GM19025 (cell line): ENCODE results near the gene CRCP.
"Not testable (repeated sequence)": the region's sequence is repeated elsewhere in the genome, so short reads cannot be mapped to it uniquely, and the experiment has no call there.

ENCODE experiments used
- ATAC-seq: cut with Tn5 transposase; IDR thresholded peaks from one replicate; pipeline ENCODE4 v1.9.1; 2021; ENCODE audit warnings: mild to moderate bottlenecking, low read depth, moderate library complexity; ENCODE audit not compliant: unreplicated experiment

The CRCP gene

DNA sequence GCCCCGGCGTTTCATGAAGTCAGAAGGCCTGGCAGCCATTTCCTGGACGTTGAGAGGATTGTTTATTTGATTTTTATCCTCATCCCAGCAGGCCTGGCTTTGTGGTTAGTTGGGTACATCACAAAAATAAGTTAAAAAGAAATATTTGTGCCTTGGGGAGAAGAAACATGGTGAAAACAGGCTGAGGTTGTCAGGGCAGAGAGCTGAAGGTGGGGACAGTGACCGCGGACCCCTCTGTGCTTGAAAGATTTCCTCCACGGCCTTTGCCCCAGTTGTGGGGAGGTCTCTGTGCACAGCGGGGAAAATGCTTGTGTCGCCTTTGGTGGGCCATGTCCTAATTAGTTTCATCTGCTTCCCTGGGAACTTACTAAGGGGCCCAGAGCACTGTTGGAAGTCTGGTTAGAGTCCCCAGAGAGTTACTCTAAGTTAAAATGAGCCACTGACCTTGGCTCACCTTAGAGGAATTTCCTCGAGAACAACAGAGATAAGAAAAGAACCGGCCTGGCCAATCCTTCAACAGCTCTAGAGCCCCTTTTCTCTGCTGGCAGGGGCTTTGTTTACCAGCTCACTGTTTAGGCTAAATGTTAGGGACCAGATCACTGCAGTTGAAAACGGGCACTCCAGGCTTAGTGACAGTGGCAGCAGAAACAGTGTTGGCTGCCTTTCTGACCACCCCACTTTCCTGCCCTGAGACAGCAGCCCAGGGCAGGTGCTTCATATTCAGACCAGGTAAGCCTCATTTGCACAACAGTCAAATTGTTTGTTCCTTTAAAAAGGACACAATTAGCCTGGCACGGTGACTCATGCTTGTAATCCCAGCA lies 37.9 kb downstream of the CRCP start:
- no peak for ATAC-seq

DNA sequence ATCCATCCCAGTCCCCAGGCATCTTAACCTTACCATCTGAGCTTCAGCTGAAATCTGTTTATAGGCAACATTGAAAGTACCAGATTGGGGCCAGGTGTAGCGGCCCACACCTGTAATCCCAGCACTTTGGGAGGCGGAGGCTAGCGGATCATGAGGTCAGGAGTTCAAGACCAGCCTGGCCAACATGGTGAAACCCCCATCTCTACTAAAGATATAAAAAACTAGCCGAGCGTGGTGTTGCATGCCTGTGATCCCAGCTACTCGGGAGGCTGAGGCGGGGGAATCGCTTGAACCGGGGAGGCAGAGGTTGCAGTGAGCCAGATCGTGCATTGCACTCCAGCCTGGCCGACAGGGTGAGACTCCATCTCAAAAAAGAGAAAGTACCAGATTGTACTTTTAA lies 39.0 kb downstream of the CRCP start:
- ATAC-seq, result no peak

DNA sequence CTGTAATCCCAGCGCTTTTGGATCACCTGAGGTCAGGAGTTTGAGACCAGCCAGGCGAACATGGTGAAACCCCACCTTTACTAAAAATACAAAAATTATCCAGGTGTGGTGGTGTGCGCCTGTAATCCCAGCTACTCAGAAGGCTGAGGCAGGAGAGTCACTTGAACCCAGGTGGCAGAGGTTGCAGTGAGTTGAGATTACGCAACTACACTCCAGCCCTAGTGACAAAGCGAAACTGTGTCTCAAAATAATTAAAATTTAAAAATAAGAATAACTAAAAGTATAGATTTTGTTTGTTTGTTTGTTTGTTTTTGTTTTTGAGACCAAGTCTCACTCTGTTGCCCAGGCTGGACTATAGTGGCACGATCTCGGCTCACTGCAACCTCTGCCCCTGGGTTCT lies 41.4 kb downstream of the CRCP start:
- not testable (repeated sequence) for ATAC-seq

DNA sequence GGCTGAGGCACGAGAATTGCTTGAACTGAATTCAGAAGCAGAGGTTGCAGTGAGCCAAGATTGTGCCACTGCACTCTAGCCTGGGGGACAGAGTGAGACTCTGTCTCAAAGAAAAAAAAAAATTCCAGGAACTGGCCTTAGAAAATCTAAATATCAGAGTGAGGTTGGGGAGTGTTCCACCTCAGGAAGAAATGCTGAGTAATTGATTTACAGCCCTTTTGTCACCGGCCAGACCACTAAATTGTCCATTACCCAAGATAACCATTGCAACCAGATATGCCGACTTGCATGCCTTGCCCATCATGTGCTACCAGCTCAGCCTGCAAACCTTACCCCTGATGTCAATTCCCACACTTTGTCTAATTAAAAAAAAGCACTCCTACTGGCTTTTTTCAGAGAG lies 42.4 kb downstream of the CRCP start:
- no peak for ATAC-seq

DNA sequence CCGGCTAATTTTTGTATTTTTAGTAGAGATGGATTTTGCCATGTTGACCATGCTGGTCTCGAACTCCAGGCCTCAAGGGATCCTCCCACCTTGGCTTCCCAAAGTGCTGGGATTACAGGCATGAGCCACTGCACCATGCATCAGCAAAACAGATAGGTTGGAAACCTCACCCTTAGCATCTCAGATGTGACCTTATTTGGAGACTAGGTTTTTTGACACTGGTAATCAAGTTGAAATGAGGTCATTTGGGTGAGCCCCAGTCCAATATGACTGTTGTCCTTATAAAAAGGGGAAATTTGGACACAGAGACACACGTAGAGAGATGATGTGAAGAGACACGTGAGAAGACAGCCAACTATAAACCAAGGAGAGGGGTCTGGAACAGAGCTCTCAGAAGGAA lies 48.0 kb downstream of the CRCP start:
- no peak for ATAC-seq

DNA sequence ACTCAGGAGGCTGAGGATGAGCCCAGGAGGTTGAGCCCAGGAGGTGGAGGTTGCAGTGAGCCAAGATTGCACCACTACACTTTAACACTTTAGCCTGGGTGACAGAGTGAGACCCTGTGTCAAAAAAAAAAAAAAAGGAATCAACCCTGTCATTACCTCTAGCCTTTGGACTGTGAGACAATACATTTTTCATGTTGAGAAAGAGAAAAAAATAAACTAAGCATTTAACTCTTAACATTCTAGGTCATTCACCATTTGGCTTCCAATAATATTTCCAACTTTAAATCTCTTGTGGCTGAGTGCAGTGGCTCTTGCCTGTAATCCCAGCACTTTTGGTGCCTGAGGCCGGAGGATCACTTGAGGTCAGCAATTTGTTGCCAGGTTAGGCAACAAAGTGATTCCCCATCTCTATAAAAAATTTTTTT lies 48.6 kb downstream of the CRCP start:
- no peak for ATAC-seq

DNA sequence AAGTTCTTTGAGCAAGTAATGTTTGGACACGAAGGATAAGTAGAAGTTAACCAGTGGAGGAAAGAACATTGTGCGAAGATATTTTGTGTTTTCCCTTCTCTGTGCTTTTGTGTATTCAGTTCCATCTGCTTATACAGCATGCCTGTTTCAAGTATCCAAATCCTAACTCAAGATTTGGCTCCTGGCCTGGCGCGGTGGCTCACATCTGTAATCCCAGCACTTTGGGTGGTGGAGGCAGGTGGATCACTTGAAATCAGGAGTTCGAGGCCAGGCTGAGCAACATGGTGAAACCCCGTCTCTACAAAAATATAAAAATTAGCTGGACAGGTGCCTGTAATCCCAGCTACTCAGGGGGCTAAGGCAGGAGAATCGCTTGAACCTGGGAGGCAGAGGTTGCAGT lies 49.7 kb downstream of the CRCP start:
- no peak for ATAC-seq

DNA sequence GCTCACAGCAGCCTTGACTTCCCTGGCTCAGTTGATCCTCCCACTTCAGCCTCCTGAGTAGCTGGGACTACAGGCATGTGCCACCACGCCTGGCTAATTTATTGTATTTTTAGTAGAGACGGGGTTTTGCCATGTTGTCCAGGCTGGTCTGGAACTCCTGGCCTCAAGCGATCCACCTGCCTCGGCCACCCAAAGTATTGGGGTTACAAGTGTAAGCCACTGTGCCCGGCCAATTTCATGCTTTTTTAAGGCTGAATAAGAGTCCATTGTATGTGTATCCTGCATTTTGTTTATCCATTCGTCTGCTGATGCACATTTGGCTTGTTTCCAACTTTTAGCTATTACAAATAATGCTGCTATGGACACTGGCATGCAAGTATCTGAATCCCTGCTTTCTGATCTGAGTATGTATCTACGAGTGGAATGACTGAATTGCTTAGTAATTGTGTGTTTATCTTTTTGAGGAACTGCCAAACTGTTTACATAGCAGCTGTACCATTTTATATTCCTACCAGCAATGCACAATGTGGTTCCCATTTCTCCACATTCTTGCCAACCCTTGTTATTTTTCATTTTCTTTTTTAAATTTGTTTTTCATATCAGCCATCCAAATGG lies 53.2 kb downstream of the CRCP start:
- ATAC-seq, result no peak

DNA sequence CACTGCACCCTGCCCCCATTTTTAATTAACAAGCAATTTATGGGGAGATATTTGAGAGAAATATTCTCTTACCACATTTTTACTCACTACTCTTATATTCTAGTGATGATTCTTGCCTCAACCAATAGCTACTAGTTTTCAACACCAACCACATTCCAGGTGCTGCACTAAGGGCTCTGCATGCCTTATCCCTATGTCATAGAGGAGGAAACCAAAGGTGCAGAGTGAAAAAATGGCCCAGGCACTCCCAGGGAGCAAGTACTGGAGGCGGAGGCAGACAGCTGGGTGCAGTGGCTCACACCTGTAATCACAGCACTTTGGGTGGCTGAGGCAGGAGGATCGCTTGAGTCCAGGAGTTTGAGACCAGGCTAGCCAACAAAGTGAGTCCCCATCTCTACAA lies 55.0 kb downstream of the CRCP start:
- no peak for ATAC-seq

DNA sequence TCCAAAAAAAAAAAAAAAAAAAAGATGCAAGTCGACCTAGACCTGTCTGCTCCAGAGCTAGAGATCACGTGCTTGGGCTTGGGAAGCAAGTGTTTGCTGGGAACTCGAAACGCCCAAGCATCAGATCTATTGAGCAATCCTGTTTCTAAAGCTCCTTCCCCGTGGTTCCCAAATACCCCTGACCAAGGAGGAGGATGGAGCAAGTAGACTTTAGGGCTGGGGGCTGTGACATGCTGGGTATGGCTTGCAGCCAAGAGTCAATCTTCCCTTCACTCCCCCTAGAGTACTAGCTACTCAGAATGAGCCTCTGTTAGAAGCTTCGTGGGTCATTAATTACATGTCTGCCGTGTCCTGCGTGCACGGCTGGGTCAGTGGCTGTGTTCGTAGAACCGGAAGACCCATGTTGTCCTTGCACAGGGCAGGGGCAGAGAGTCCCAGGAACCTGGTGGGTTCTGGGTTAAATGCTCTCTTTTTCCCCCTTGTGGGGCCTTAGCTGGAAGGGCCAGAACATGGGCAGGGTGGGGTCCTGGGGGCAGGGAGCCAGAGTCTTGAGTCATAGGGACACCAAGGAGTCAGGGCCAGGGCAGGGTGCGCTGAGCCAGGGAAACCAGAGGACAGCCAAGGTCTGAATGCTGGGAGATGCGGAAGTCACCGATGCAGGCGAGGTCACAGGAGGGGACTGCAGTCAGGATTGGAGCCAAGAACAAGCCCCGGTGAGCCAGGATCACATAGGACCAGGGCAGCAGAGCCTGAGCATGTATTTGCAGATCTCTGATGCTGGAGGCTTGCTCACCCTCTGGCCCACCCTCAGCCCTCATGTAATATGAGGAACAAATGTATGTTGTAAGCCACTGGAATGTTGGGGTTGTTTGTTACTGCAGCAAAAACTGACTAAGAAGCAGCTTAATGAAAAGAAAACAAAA lies 55.9 kb downstream of the CRCP start:
- ATAC-seq, result no peak

DNA sequence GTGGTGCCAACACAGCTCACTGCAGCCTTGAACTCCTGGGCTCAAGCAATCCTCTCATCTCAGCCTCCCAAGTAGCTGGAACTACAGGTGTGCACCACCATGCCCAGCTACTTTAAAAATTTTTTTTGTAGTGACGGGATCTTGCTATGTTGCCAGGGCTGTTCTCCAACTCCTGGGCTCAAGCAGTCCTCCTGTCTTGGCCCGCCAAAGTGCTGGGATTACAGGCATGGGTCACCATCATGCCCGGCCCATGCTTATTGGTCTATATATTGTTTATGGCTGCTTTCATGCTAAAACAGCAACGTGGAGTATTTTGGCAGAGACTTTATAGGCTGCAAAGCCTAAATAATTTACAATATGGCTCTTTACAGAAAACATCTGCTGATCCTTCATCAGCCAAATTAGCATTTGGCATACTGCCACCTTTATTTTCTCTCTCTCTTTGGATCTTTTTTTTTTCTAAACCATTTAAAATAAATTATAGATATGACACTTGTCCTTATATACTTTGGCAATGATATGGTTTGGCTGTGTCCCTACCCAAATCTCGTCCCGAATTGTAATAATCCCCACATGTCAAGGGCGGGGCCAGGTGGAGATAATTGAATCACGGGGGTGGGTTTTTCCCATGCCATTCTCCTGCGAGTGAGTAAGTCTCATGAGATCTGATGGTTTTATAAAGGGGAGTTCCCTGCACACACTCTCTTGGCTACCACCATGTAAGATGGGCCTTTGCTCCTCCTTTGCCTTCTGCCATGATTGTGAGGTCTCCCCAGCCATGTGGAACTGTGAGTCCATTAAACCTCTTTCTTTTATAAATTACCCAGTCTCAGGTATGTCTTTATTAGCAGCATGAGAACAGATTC lies 58.1 kb downstream of the CRCP start:
- ATAC-seq, result not testable (repeated sequence)

DNA sequence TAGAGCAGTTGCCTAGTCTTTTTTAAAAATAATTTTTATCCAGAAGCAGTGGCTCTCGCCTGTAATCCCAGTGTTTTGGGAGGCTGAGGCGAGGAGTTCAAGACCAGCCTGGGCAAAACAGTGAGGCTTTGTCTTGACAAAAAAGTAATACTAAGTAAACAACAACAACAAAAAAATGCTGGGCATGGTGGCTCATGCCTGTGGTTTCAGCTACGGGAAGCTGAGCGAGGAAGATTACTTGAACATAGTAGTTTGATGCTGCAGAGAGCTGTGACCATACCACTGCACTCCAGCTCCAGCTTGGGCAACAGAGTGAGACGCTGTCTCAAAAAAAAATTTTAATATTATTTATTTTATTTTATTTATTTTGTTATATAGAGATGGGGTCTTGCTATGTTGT lies 59.2 kb downstream of the CRCP start:
- ATAC-seq, result no peak

DNA sequence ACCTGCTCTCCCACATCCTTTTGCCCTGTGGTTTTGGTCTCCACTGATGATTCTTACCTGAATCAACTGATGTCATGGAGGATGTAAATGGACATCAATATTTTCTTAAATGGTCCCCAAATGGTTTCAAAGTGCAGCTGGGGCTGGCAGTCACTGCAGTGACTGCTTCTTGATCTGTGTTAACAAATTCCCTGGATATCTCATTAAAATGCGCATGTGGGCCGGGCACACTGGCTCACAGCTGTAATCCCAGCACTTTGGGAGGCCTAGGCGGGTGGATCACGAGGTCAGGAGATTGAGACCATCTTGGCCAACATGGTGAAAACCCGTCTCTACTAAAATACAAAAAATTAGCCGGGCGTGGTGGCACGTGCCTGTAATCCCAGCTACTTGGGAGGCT lies 60.4 kb downstream of the CRCP start:
- ATAC-seq, result not testable (repeated sequence)

DNA sequence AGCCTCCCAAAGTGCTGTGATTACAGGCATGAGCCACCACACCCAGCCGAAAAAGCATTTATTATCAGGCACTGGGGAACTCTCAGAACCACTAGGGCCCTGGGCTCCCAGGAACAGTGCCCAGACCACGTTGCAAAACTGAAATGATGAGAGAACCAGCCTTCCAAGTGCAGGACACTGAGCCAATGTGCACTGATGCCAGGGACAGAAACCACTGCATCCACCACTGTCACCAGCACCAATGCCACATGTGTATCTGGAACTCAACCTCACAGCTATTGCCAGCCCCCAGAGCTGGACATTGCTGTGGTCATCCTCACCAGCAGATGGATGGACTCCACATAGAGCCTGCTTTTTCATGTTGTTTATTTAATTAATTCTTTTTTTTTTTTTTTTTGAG lies 62.3 kb downstream of the CRCP start:
- no peak for ATAC-seq

DNA sequence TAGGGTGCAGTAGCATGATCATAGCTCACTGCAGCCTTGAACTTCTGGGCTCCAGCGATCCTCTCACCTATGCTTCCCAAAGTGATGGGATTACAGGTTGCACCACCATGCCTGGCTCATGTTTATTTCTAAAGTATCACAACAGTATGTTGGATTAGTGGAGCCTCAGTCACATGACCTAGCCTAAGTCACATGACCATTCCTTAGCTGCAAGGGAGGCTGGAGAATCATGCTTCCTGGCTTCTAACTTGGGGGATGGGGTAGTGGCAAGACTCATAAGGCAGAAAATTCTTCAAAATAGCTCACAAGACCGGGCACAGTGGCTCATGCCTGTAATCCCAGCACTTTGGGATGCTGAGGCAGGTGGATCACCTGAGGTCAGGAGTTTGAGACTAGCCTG lies 63.6 kb downstream of the CRCP start:
- ATAC-seq, result no peak

DNA sequence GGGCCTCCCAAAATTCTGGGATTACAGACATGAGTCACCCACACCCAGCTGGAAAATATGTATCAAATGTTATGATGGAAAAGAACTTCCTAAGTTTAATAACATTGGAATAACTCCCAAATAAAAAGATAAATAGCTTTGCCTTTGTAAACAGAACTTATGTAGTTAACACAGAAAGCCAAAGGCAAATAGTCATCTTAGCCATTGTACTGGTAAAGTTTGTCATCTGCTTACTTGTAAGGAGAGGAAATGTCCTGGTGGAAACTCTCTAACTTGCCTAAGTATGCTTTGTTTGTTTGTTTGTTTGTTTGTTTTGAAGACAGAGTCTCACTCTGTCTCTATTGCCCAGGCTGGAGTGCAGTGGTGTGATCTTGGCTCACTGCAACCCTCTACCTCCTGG lies 66.7 kb downstream of the CRCP start:
- ATAC-seq, result no peak

DNA sequence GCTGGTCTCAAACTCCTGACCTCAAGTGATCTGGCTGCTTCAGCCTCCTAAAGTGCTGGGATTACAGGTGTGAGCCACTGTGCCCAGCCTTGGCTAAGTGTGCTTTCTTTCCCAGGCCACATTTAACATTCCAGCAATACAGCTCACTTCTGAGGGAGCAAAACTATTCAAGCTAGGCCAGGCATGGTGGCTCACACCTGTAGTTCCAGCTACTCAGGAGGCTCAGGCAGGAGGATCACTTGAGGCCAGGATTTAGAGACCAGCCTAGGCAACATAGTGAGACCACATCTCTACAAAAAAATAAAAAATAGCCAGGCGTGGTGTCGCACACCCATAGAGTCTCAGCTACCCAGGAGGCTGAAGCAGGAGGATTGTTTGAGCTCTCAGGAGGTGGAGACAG lies 67.2 kb downstream of the CRCP start:
- ATAC-seq, result no peak

DNA sequence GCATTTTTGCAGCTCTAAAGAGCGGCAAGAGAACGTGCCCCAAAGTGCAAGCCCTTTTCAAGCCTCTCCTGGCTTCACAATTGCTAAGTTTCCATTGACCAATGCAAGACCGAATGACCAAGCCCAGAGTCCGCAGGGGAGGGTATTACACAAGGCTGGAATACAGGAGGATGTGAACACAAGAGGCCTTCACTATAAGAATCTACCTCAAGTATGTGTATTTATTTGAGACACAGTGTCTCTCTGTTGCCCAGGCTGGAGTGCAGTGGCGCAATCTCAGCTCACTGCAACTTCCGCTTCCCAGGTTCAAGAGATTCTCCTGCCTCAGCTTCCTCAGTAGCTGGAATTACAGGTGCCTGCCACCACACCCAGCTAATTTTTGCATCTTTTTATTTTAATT lies 68.3 kb downstream of the CRCP start:
- ATAC-seq, result no peak

DNA sequence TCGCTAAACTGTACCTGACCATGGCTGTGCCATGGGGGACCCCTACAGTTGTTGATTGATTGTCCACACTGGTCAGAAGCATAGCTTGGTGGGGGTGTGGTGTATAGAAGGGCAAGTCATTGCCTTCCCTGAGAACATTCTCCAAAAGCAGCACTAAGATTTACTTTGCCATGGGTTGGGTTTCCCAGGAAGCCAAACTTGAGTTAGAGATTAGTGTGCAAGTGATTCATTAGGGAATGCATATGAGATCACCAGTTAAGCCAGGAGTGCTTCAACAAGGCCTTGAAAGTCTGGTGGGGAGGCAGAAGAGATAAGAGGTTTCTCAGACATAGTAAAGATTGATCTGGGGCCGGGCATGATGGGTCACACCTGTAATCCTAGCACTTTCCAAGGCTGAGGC lies 69.1 kb downstream of the CRCP start:
- no peak for ATAC-seq

DNA sequence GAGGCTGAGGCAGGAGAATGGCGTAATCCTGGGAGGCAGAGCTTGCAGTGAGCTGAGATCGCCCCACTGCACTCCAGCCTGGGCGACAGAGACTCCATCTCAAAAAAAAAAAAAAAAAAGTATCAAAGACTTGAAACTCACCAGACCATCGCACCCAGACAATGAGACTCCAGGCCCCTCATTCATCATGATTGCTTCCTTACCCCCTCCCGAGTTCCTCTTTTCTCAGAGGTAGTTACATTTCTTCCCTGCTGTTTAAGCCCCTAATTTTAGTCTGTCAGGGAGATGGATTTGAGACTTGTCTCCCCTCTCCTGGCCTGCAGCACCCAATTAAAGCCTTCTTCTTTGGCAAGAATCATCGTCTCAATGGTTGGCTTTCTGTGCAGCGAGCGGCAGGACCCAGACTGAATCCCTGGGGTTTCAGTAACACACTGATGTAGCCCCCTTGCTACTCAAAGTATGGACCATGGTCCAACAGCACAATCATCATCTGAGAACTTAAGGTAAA lies 71.1 kb downstream of the CRCP start:
- no peak for ATAC-seq
